HepG2 (cell line): ENCODE results near the gene ZDHHC24. TPM values are rescaled to one million over a fixed set of nuclear protein-coding genes. Genes with fewer than 3 reads are reported as not detected.

ENCODE experiments used
- ATAC-seq: fragments of 200-7000 bp; cut with Tn5 transposase; 3 replicates; pipeline ENCODE4 v1.9.1; 2020; ENCODE audit warnings: mild to moderate bottlenecking, moderate library complexity
- BruUV-seq: library from RNA; stranded (reverse); fragments of 400-500 nt; replicated peaks from 2 replicates; lab custom pipeline; 2021; lab: Mats Ljungman, UMichigan
- CTCF ChIA-PET: fragments of 300-600 bp; formaldehyde crosslinking; extraction: SDS; loops from one replicate; lab custom pipeline; 2021; ENCODE audit warnings: low total read pairs, inconsistent platforms, low intra/inter-chr PET ratio; lab: Yijun Ruan, JAX
- POLR2A ChIA-PET: fragments of 350-600 bp; sonication (Branson Sonifier 250); formaldehyde crosslinking; loops from one replicate; lab custom pipeline; 2020; ENCODE audit warnings: antibody characterized with exemption, inconsistent platforms; lab: Yijun Ruan, JAX
- DNase-seq: peaks from one replicate; pipeline ENCODE4 v3.0.0-alpha.2; 2015; ENCODE audit warnings: low spot score
- FAIRE-seq: peaks from 3 replicates; lab custom pipeline; 2011; peaks lifted over from hg19 to GRCh38; lab: Jason Lieb, UNC
- H2AFZ ChIP-seq: one replicate; pipeline ENCODE4 v1.6.1; 2011; ENCODE audit warnings: low read length, inconsistent platforms
- H3K27ac ChIP-seq: fragments of 300-600 bp; 3 replicates; pipeline ENCODE4 v1.8.0; 2011; ENCODE audit warnings: mixed run types, mild to moderate bottlenecking, mixed read lengths, low read length, inconsistent platforms; ENCODE audit not compliant: insufficient read depth; ENCODE audit errors: extremely low read length
- H3K27me3 ChIP-seq, 2 experiments: fragments of 200-600 bp in 1 of 2; 2 replicates in 1 of 2; 3 replicates in 1 of 2; pipeline versions ENCODE4 v1.6.0 to v1.8.0; 2011; ENCODE audit warnings: low read length in 2 of 2, mild to moderate bottlenecking in 2 of 2, moderate library complexity in 2 of 2, inconsistent platforms in 1 of 2; ENCODE audit not compliant: insufficient read depth in 2 of 2, control insufficient read depth in 1 of 2
- H3K36me3 ChIP-seq, 2 experiments: fragments of 200-600 bp in 1 of 2; replicated peaks in 1 of 2; 2 replicates in 1 of 2; 3 replicates in 1 of 2; pipeline versions ENCODE4 v1.5.1 to v1.8.0; 2011; ENCODE audit warnings: low read length in 2 of 2, inconsistent platforms in 1 of 2; ENCODE audit not compliant: insufficient read depth in 2 of 2, control insufficient read depth in 1 of 2
- H3K4me1 ChIP-seq: 2 replicates; pipeline ENCODE4 v1.5.1; 2012; ENCODE audit warnings: low read length, inconsistent platforms; ENCODE audit not compliant: insufficient read depth
- H3K4me2 ChIP-seq: 2 replicates; pipeline ENCODE4 v1.6.0; 2011; ENCODE audit warnings: low read depth, low read length, inconsistent platforms
- H3K4me3 ChIP-seq, 3 experiments: fragments of 200-600 bp in 1 of 3; sonication (generic), shearing (Covaris generic) in 1 of 3; replicated peaks in 1 of 3; 2 replicates each; pipeline ENCODE4 v1.5.1; 2011 to 2016; ENCODE audit warnings: low read length in 3 of 3, inconsistent platforms in 2 of 3, low read depth in 2 of 3, mild to moderate bottlenecking in 2 of 3, control low read depth in 1 of 3, mixed read lengths in 1 of 3; ENCODE audit not compliant: insufficient read depth in 1 of 3
- H3K79me2 ChIP-seq: one replicate; pipeline ENCODE4 v1.6.1; 2011; ENCODE audit warnings: low read length, inconsistent platforms; ENCODE audit not compliant: insufficient read depth
- H3K9ac ChIP-seq: 2 replicates; pipeline ENCODE4 v1.6.0; 2011; ENCODE audit warnings: mild to moderate bottlenecking, low read depth, low read length, inconsistent platforms; ENCODE audit not compliant: insufficient read depth
- H3K9me3 ChIP-seq: 2 replicates; pipeline ENCODE4 v1.5.1; 2012; ENCODE audit warnings: mild to moderate bottlenecking, low read length
- H4K20me1 ChIP-seq: 2 replicates; pipeline ENCODE4 v1.6.0; 2011; ENCODE audit warnings: inconsistent platforms, mild to moderate bottlenecking, low read length, moderate library complexity; ENCODE audit not compliant: insufficient read depth
- ARHGAP35 ChIP-seq: sonication (generic); formaldehyde crosslinking; IDR thresholded peaks from 2 replicates; pipeline ENCODE4 v1.9.0; 2022; ENCODE audit warnings: mild to moderate bottlenecking, inconsistent platforms, moderate library complexity, missing genetic modification reagents, borderline replicate concordance
- CBX5 ChIP-seq: sonication (generic); formaldehyde crosslinking; IDR thresholded peaks from 2 replicates; pipeline ENCODE4 v1.4.0; 2020; ENCODE audit warnings: missing genetic modification reagents, borderline replicate concordance
- EED ChIP-seq: sonication (generic); formaldehyde crosslinking; IDR thresholded peaks from 2 replicates; pipeline ENCODE4 v1.5.0; 2020; ENCODE audit warnings: mild to moderate bottlenecking, missing genetic modification reagents
- HES4 ChIP-seq: sonication (generic); formaldehyde crosslinking; IDR thresholded peaks from 2 replicates; pipeline ENCODE4 v1.9.0; 2021; ENCODE audit warnings: mild to moderate bottlenecking, missing genetic modification reagents, borderline replicate concordance
- HNRNPH1 ChIP-seq: fragments of 200-400 bp; formaldehyde crosslinking; optimal IDR thresholded peaks from 2 replicates; pipeline ENCODE3; 2017; ENCODE audit warnings: mild to moderate bottlenecking, low read depth, low read length
- HNRNPUL1 ChIP-seq: fragments of 200-400 bp; formaldehyde crosslinking; IDR thresholded peaks from 2 replicates; pipeline ENCODE4 v1.6.1; 2017; ENCODE audit warnings: low read depth, mild to moderate bottlenecking, low read length, moderate library complexity
- KLF6 ChIP-seq: IDR thresholded peaks from 2 replicates; pipeline ENCODE4 v1.8.0; 2016; ENCODE audit warnings: missing biosample characterization, missing genetic modification reagents
- KMT2A ChIP-seq: sonication (generic); formaldehyde crosslinking; IDR thresholded peaks from 2 replicates; pipeline ENCODE4 v1.4.0; 2020; ENCODE audit warnings: missing genetic modification reagents
- SIN3B ChIP-seq: fragments of 150-350 bp; IDR thresholded peaks from 2 replicates; pipeline ENCODE4 v1.6.1; 2014; ENCODE audit warnings: low read length
- SOX13 ChIP-seq, 3 experiments: fragments of 450-650 bp in 1 of 3; sonication (generic) in 1 of 3; formaldehyde crosslinking in 1 of 3; IDR thresholded peaks in 2 of 3; conservative IDR thresholded peaks in 1 of 3; 2 replicates each; pipeline versions ENCODE4 v1.5.0 to v1.6.1; 2016 to 2020; ENCODE audit warnings: antibody characterized with exemption in 1 of 3, mild to moderate bottlenecking in 1 of 3, missing compliant biosample characterization in 1 of 3, missing genetic modification reagents in 1 of 3, moderate library complexity in 1 of 3
- TBL1XR1 ChIP-seq: fragments of 150-350 bp; IDR thresholded peaks from 2 replicates; pipeline ENCODE4 v1.6.1; 2014; ENCODE audit warnings: borderline replicate concordance, low read length; ENCODE audit not compliant: partially characterized antibody
- ZFX ChIP-seq: sonication (generic); formaldehyde crosslinking; IDR thresholded peaks from 2 replicates; pipeline ENCODE4 v1.4.0; 2020; ENCODE audit warnings: mild to moderate bottlenecking, low read depth, missing genetic modification reagents, moderate library complexity
- ZKSCAN5 ChIP-seq: sonication (generic); formaldehyde crosslinking; IDR thresholded peaks from 2 replicates; pipeline ENCODE4 v1.5.1; 2020; ENCODE audit warnings: mild to moderate bottlenecking, missing genetic modification reagents
- ZNF225 ChIP-seq: sonication (generic); formaldehyde crosslinking; IDR thresholded peaks from 2 replicates; pipeline ENCODE4 v1.4.0; 2020; ENCODE audit warnings: mild to moderate bottlenecking, missing genetic modification reagents
- ZNF34 ChIP-seq: sonication (generic); formaldehyde crosslinking; IDR thresholded peaks from 2 replicates; pipeline ENCODE4 v1.4.0; 2020; ENCODE audit warnings: mild to moderate bottlenecking, missing genetic modification reagents, borderline replicate concordance
- ZNF800 ChIP-seq: sonication (generic); formaldehyde crosslinking; IDR thresholded peaks from 2 replicates; pipeline ENCODE4 v1.4.0; 2020; ENCODE audit warnings: missing genetic modification reagents
- WGBS: methylation state at CpG from one replicate; pipeline ENCODE4 v1.1.6; 2017; ENCODE audit warnings: low lambda C conversion rate; 5-methylcytosine and 5-hydroxymethylcytosine counted together
- in situ Hi-C: cut with HindIII; loops from 2 replicates; pipeline ENCODE4 v1.10.0; 2017; ENCODE audit warnings: low pct_unique_long_range_greater_than_20kb; ENCODE audit not compliant: extremely low pct_ligation_motif_present
- intact Hi-C: fragments of 100-400 bp; cut with micrococcal nuclease; formaldehyde crosslinking; loops from one replicate; pipeline ENCODE4 v1.10.0; 2022; ENCODE audit not compliant: unreplicated experiment
- polyA plus RNA-seq, 8 experiments: library from polyadenylated mRNA; depleted of rRNA in 3 of 8; stranded (reverse) in 7 of 8; unstranded in 1 of 8; fragments of >200 nt; fragmentation: Illumina TruSeq in 4 of 8; extraction: Trizol in 4 of 8; gene quantifications; 2 replicates each; pipeline versions ENCODE4 v1.2.1 to v1.2.3, GENCODE V29; 2011 to 2016; ENCODE audit warnings: low read depth in 4 of 8, missing spikeins in 1 of 8, mixed read lengths in 1 of 8; ENCODE audit not compliant: insufficient read depth in 1 of 8
- total RNA-seq, 5 experiments: library from RNA; depleted of rRNA; stranded (reverse); fragments of >200 nt; fragmentation: Illumina TruSeq; extraction: Trizol; gene quantifications; 2 replicates each; pipeline ENCODE4 v1.2.3, GENCODE V29; 2016; ENCODE audit warnings: low read depth in 1 of 5

The ZDHHC24 gene
- total and polyA plus RNA-seq, 2 of the 13 experiments (the other 11 are each of a cell fraction or from before 2014, with no cell fraction given) = 4.3 TPM

GRCh38 chr11:66480117-66480938 lies 65.5 kb downstream of the ZDHHC24 start, which contains the start of gene DPP3 (continued):
- TF ChIP-seq ZFX (CRISPR knock-in tag) (peak; percentile 100), KLF6 (peak; percentile 51; the same call in 1 of the 2 replicates), SIN3B (0 out of 2 replicates have a peak, but pooled peaks have one; percentile 28), ZKSCAN5 (CRISPR knock-in tag) (0 out of 2 replicates have a peak, but pooled peaks have one; percentile 18), SOX13 (IDR thresholded peaks at IDR 0.05) (no peak), SOX13 (CRISPR knock-in tag; conservative IDR thresholded peaks at IDR 0.05 in 1 of 2, IDR thresholded peaks at IDR 0.05 in 1 of 2) (peak in 1 of 2 experiments; percentile 17; a peak in 1 of 4 replicates), HNRNPUL1 (no peak), HES4 (CRISPR knock-in tag) (no peak), ZNF34 (CRISPR knock-in tag) (peak; percentile 76; the same call in 1 of the 2 replicates), KMT2A (peak; percentile 50; the same call in 1 of the 2 replicates)

GRCh38 chr11:66479394-66480116 lies 66.3 kb downstream of the ZDHHC24 start:
- Histone ChIP-seq H3K79me2 (peaks cover 2% of the 10 kb centered on the region), H3K27me3 (no peaks in the 10 kb centered on the region), H3K4me1 (peaks cover 50% of the 10 kb centered on the region), H3K9me3 (no peaks in the 10 kb centered on the region), H2AFZ (no peak overlapping the region), H4K20me1 (no peaks in the 10 kb centered on the region; the same call in 1 of the 2 replicates), H3K4me2 (peak overlapping the region; percentile 84), H3K27ac (peak overlapping the region; percentile 87), H3K9ac (peak overlapping the region; percentile 94), H3K36me3 (no peaks in the 10 kb centered on the region; a peak in 2 of 5 replicates), H3K4me3 (peak overlapping the region; percentile 70 to 93 (median 92))
- DNase-seq (peak; percentile 71), FAIRE-seq (no peak), ATAC-seq (peak; percentile 55)
- TSS peak; percentile 88 for BruUV-seq
- POLR2A ChIA-PET = interaction anchor here (0.5 to 1.8 kb wide), 24 partner anchors 9 to 575 kb away, joined by 3 to 48 read pairs (median 6); partner anchors contain the start of genes ACTN3, BBS1, MRPL11 and PELI3
- CTCF ChIA-PET = interaction anchor here (2.8 kb wide), 1 partner anchor 71 kb away, joined by 28 read pairs; no protein-coding TSS in a partner anchor
- intact Hi-C loops = loop anchor here (1.0 kb wide), 1 partner anchor 67 kb away; the partner anchor contains the start of genes ACTN3 and ZDHHC24
- 4% methylated on average over 16 of the region's 34 CpGs for WGBS
- in situ Hi-C loops = no loop called here
- TF ChIP-seq TBL1XR1 (peak; percentile 8), ZNF225 (0 out of 2 replicates have a peak, but pooled peaks have one; percentile 18), ZNF800 (peak; percentile 13; the same call in 1 of the 2 replicates), CBX5 (0 out of 2 replicates have a peak, but pooled peaks have one; percentile 2), EED (CRISPR knock-in tag) (peak; percentile 86), HNRNPH1 (peak; percentile 16), ARHGAP35 (CRISPR knock-in tag) (peak; percentile 18; the same call in 1 of the 2 replicates)
